AG08395 (cell line): ENCODE data around the gene MXD3.
"Not testable (repeated sequence)": the region's sequence is repeated elsewhere in the genome, so short reads cannot be mapped to it uniquely, and the experiment has no call there.

Source experiments
- DNase-seq: peaks from one replicate; pipeline ENCODE4 v3.0.0; 2012; ENCODE audit warnings: mixed read lengths, low spot score

MXD3 gene

GRCh38 chr5:177311723-177312648 lies at the start of gene MXD3:
MXD3 (minus strand) TSS chr5:177311898; CDS start chr5:177311830, 68 bp downstream.
- peak; percentile 99 for DNase-seq

GRCh38 chr5:177360740-177361139 lies 49.0 kb upstream of the MXD3 start:
- DNase-seq = not testable (repeated sequence)

- DNase-seq = no peak
Measured at GRCh38 chr5:177359860-177360259, 48.2 kb upstream of the MXD3 start.

GRCh38 chr5:177359451-177359851 lies 47.8 kb upstream of the MXD3 start:
- DNase-seq = no peak

- no peak for DNase-seq
Measured at GRCh38 chr5:177358370-177358819, 46.7 kb upstream of the MXD3 start.

GRCh38 chr5:177357459-177358351 lies 46.0 kb upstream of the MXD3 start, which contains the start of gene RGS14:
RGS14 (plus strand) TSS chr5:177357924; CDS start chr5:177358025, 101 bp downstream.
- DNase-seq = no peak

- DNase-seq = no peak
Measured at GRCh38 chr5:177357146-177357458, 45.4 kb upstream of the MXD3 start.

- no peak for DNase-seq
Measured at GRCh38 chr5:177356746-177357145, 45.0 kb upstream of the MXD3 start.

GRCh38 chr5:177355868-177356168 lies 44.1 kb upstream of the MXD3 start:
- no peak for DNase-seq

GRCh38 chr5:177355162-177355867 lies 43.6 kb upstream of the MXD3 start:
- DNase-seq = no peak

GRCh38 chr5:177354711-177355110 lies 43.0 kb upstream of the MXD3 start:
- no peak for DNase-seq

- no peak for DNase-seq
Measured at GRCh38 chr5:177354256-177354655, 42.6 kb upstream of the MXD3 start.

- DNase-seq = no peak
Measured at GRCh38 chr5:177353093-177353492, 41.4 kb upstream of the MXD3 start.

- DNase-seq = peak; percentile 98
Measured at GRCh38 chr5:177351392-177352329, 40.0 kb upstream of the MXD3 start, which contains the start of gene LMAN2. LMAN2 (minus strand) TSS chr5:177351668; CDS start chr5:177351647, 21 bp downstream.

GRCh38 chr5:177350776-177351391 lies 39.2 kb upstream of the MXD3 start:
- no peak for DNase-seq

GRCh38 chr5:177349762-177350161 lies 38.1 kb upstream of the MXD3 start:
- no peak for DNase-seq

GRCh38 chr5:177349362-177349647 lies 37.6 kb upstream of the MXD3 start:
- DNase-seq = no peak

GRCh38 chr5:177347699-177348098 lies 36.0 kb upstream of the MXD3 start:
- no peak for DNase-seq

GRCh38 chr5:177346820-177347219 lies 35.1 kb upstream of the MXD3 start:
- no peak for DNase-seq

- DNase-seq = no peak
Measured at GRCh38 chr5:177344891-177345290, 33.2 kb upstream of the MXD3 start.

GRCh38 chr5:177343777-177344176 lies 32.1 kb upstream of the MXD3 start:
- no peak for DNase-seq
